ENCODE data around the gene RAPGEFL1. TPM values are rescaled to one million over a fixed set of nuclear protein-coding genes. Genes with fewer than 3 reads are reported as not detected.

The RAPGEFL1 gene, protein sequence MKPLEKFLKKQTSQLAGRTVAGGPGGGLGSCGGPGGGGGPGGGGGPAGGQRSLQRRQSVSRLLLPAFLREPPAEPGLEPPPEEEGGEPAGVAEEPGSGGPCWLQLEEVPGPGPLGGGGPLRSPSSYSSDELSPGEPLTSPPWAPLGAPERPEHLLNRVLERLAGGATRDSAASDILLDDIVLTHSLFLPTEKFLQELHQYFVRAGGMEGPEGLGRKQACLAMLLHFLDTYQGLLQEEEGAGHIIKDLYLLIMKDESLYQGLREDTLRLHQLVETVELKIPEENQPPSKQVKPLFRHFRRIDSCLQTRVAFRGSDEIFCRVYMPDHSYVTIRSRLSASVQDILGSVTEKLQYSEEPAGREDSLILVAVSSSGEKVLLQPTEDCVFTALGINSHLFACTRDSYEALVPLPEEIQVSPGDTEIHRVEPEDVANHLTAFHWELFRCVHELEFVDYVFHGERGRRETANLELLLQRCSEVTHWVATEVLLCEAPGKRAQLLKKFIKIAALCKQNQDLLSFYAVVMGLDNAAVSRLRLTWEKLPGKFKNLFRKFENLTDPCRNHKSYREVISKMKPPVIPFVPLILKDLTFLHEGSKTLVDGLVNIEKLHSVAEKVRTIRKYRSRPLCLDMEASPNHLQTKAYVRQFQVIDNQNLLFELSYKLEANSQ
- total RNA-seq (1 to 10 TPM; 7.7 to 9.4 TPM), total RNA-seq (1.2 to 10.8 (median 4.5) reads per million in 172 experiments)
- polyA plus RNA-seq (2013, experiment 1 of 2) = 1.9 TPM
- 3.3 TPM for polyA plus RNA-seq (2013, experiment 2 of 2)

DNA sequence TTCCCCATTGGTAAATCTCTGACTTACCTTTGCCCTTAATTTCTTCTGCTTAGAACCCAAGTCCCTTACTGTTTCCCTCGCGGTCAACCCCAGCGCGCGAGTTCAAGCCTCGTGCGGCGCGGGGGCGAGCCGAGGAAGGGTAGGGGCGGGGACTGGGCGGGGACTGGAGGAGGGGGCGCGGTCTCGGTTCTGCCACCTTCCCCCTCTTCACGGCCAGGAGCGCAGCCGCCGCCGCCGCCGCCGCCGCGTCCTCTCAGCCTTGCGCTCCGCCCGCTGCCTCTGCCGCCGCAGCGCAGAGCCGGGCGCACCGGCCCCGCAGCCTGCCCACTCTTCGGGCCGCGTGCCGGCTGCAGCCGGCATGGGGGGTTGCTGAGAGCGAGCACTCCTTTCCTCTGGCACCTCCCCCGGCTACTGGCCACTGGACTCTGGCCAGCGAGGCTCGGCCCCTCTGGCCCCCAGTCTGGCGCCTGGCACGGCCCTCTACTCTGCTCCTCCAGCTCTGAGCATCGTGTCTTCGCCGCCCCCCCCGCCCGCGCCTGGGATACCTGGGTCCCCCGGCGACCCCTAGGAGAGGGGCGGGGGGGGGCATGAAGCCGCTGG lies at the start of gene RAPGEFL1:
Gene RAPGEFL1 (plus strand): TSS at position 196 of the 600 bp plus-strand sequence. CDS start 392 bp downstream, at position 588.
- ChIA-PET CTCF (interaction anchor here (0.9 to 1.1 kb wide), 2 partner anchors 64 to 164 kb away, joined by 3 read pairs; no protein-coding TSS in a partner anchor), POLR2A (interaction anchor here (0.5 to 2.5 kb wide), 5 partner anchors 14 to 64 kb away, joined by 3 to 8 read pairs (median 4); no protein-coding TSS in a partner anchor)

GRCh38 chr17:40129498-40129897 lies 47.8 kb upstream of the RAPGEFL1 start:
- TF ChIP-seq CTCF (IDR thresholded peaks at IDR 0.05) = no peak
- H3K9me3 ChIP-seq (ENCODE audit: control insufficient read depth in 1 of 2, insufficient read depth in 1 of 2, low read length in 2 of 2) = no peaks in the 10 kb centered on the region
- H3K27me3 Mint-ChIP-seq = no peaks in the 10 kb centered on the region
- peaks cover 85% of the 10 kb centered on the region for H3K36me3 Mint-ChIP-seq (ENCODE audit: low read depth)
- peaks cover 17% of the 10 kb centered on the region for H3K4me1 Mint-ChIP-seq (ENCODE audit: low read depth)
- ATAC-seq (ENCODE audit: poor library complexity) (no peak), DNase-seq (no peak)
- peaks cover 3% of the 10 kb centered on the region for H3K4me1 ChIP-seq (ENCODE audit: insufficient read depth, low read length)
- H3K36me3 ChIP-seq (ENCODE audit: insufficient read depth, low read length) = peaks cover 83% of the 10 kb centered on the region
- H3K4me3 ChIP-seq (ENCODE audit: low read length) = no peak overlapping the region
- CTCF ChIA-PET = no interaction called here
- no peaks in the 10 kb centered on the region for H3K9me3 Mint-ChIP-seq
- H3K4me3 Mint-ChIP-seq = no peak overlapping the region
- no peak overlapping the region for H3K27ac Mint-ChIP-seq
- H3K27ac ChIP-seq (ENCODE audit: low read depth in 1 of 2, low read length in 2 of 2) = no peak overlapping the region
- POLR2A ChIA-PET = no interaction called here
- H3K27me3 ChIP-seq (ENCODE audit: control insufficient read depth in 1 of 2, insufficient read depth in 2 of 2, low read length in 2 of 2) = no peaks in the 10 kb centered on the region
- intact Hi-C loops (cut with DNase I, micrococcal nuclease) = no loop called here

More for the DNA sequence above, at the start of gene RAPGEFL1:
- Mint-ChIP-seq H3K9me3 (no peaks in the 10 kb centered on the region), H3K27ac (no peak within 1 kb of the TSS), H3K4me1 (ENCODE audit: low read depth) (peaks cover 9% of the 10 kb centered on the region), H3K36me3 (ENCODE audit: low read depth) (peaks cover 33% of the 10 kb centered on the region), H3K4me3 (peak within 1 kb of the TSS; percentile 67), H3K27me3 (no peaks in the 10 kb centered on the region)
- H3K9me3 ChIP-seq (ENCODE audit: control insufficient read depth in 1 of 2, insufficient read depth in 1 of 2, low read length in 2 of 2) = no peaks in the 10 kb centered on the region
- peaks cover 20% of the 10 kb centered on the region for H3K4me1 ChIP-seq (ENCODE audit: insufficient read depth, low read length)
- peak; percentile 72 to 94 (median 83) for DNase-seq
- no peak for TF ChIP-seq CTCF (IDR thresholded peaks at IDR 0.05)
- ATAC-seq (ENCODE audit: poor library complexity) = peak; percentile 97
- H3K27ac ChIP-seq (ENCODE audit: low read depth in 1 of 2, low read length in 2 of 2) = no peak within 1 kb of the TSS
- H3K27me3 ChIP-seq (ENCODE audit: control insufficient read depth in 1 of 2, insufficient read depth in 2 of 2, low read length in 2 of 2) = no peaks in the 10 kb centered on the region
- peaks cover 11% of the 10 kb centered on the region for H3K36me3 ChIP-seq (ENCODE audit: insufficient read depth, low read length)
- H3K4me3 ChIP-seq (ENCODE audit: low read length) = peak within 1 kb of the TSS; percentile 58
- intact Hi-C loops (cut with DNase I, micrococcal nuclease) = loop anchor here in 1 of 2 experiments (2.0 to 5.0 kb wide), 2 partner anchors 35 to 65 kb away; partner anchors contain the start of gene CASC3

- H3K36me3 Mint-ChIP-seq (ENCODE audit: low read depth) = peaks cover 91% of the 10 kb centered on the region
- DNase-seq = peak in 2 of 14 experiments; percentile 53 to 60
Observed at GRCh38 chr17:40130352-40131042, 46.8 kb upstream of the RAPGEFL1 start.

More at GRCh38 chr17:40130352-40131042, 46.8 kb upstream of the RAPGEFL1 start:
- POLR2A ChIA-PET = interaction anchor here (1.1 kb wide), 2 partner anchors 10 to 18 kb away, joined by 3 read pairs; partner anchors contain the start of gene CASC3
- intact Hi-C loops (cut with DNase I, micrococcal nuclease) = no loop called here
- H3K9me3 Mint-ChIP-seq = no peaks in the 10 kb centered on the region
- CTCF ChIA-PET = no interaction called here
- no peak for ATAC-seq (ENCODE audit: poor library complexity)
- Histone ChIP-seq H3K36me3 (ENCODE audit: insufficient read depth, low read length) (peaks cover 91% of the 10 kb centered on the region), H3K27ac (ENCODE audit: low read depth in 1 of 2, low read length in 2 of 2) (no peak overlapping the region), H3K9me3 (ENCODE audit: control insufficient read depth in 1 of 2, insufficient read depth in 1 of 2, low read length in 2 of 2) (no peaks in the 10 kb centered on the region), H3K27me3 (ENCODE audit: control insufficient read depth in 1 of 2, insufficient read depth in 2 of 2, low read length in 2 of 2) (no peaks in the 10 kb centered on the region), H3K4me1 (ENCODE audit: insufficient read depth, low read length) (no peaks in the 10 kb centered on the region), H3K4me3 (ENCODE audit: low read length) (no peak overlapping the region)
- peaks cover 17% of the 10 kb centered on the region for H3K4me1 Mint-ChIP-seq (ENCODE audit: low read depth)
- no peak overlapping the region for H3K4me3 Mint-ChIP-seq
- no peak overlapping the region for H3K27ac Mint-ChIP-seq
- H3K27me3 Mint-ChIP-seq = no peaks in the 10 kb centered on the region
- no peak for TF ChIP-seq CTCF (IDR thresholded peaks at IDR 0.05)
